GM18873 (cell line): ENCODE results near the gene THEM4.
"Not testable (repeated sequence)": the region's sequence is repeated elsewhere in the genome, so short reads cannot be mapped to it uniquely, and the experiment has no call there.

Experiments used
- ATAC-seq: cut with Tn5 transposase; IDR thresholded peaks from one replicate; pipeline ENCODE4 v1.9.1; 2021; ENCODE audit warnings: mild to moderate bottlenecking, moderate library complexity, moderate number of reproducible peaks; ENCODE audit not compliant: unreplicated experiment, low FRiP score

Gene THEM4

GRCh38 chr1:151867321-151867720 is 42.0 kb downstream of the THEM4 start:
- ATAC-seq = no peak

GRCh38 chr1:151864411-151864810 is 44.9 kb downstream of the THEM4 start:
- no peak for ATAC-seq

DNA sequence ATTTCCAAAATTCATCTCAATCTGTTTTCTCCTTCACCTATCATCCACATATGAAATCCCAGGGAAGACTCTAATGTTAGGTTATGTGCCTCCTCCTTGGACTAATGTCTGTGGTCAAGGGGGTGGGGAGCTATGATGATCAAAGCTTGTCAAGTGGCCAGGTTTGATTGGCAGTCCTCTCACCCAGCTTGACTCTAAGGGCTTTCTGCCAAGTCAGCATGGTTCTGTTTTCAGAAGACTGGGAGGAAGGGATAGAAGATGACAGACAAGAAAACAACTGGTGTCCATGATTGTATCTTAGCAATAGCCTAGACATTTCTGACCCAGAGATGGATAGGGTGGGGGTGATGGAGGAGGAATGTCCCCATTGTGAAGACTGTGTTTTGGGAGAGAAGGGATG is 46.7 kb downstream of the THEM4 start:
- ATAC-seq = no peak

DNA sequence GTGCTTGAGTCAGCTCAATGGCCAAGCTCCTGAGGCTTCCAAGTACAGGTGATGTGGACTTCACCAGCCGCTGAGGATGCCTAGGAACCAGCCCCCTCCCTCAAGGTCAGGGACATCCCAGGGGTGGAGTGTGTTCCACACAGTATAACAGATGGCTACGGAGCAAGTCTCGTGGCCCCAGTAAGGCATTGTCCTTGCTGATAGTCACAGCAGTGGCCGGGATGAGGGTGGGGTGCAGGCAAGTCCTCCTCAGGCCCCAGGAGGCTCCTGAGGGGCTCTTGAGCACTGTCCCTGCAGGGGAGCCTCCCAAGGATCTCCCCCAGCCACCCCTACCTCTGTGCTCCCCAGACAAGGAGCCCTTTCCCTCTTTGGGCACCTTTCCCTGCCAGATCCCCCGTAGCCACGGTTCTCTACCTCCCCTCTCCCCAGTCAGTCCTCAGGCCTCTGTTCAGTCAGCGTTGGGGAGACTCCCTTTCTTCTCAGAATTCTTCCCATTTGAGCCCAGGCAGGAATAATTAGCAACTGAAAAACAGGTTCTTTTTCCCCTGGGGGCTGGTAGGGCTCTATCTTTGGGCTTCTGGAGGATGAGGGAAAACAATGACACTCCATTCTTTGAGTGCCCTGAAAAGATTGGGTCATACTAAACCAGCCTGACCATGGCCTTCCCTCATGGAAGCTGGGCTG is 48.7 kb downstream of the THEM4 start:
- ATAC-seq = no peak

- ATAC-seq = no peak
Observed at GRCh38 chr1:151859891-151860293, 49.4 kb downstream of the THEM4 start.

DNA sequence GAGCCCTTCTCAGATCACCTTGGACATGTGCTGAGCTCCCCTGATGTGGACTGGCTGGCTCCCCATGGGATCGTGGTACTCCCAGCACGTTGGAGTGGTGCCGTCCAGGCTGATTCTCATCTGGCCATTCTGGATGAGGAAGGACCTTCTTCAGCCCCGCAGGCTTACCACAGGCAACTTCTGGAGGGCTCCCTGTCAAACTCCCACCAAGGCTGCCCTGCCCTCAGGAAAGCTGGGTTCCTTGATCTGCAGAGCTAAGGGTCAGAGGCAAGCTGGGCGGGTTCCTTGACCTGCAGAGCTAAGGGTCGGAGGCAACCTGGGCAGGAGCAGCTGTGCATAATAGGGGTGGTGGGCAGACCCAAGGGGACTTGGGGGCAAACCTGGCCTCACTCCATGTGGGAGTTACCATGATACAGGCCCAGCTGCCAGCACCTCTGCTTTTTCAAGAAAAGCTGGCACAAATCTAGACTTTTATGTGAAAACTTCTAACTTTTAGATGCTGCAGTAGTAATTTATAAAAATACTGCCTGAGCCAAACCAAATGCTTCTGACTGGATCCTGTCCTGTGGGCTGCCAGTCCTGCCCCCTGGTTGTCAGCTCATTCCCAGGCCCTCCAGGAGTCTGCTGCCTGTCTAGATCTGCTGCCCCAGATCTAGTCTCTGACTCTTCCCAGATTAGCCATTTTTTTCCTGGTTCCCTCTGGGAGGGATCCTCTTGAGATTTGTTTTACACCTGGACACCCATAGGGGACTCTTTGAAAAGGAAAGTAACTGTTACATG is 50.2 kb downstream of the THEM4 start:
- no peak for ATAC-seq

GRCh38 chr1:151858030-151858746 is 51.1 kb downstream of the THEM4 start:
- ATAC-seq = no peak

DNA sequence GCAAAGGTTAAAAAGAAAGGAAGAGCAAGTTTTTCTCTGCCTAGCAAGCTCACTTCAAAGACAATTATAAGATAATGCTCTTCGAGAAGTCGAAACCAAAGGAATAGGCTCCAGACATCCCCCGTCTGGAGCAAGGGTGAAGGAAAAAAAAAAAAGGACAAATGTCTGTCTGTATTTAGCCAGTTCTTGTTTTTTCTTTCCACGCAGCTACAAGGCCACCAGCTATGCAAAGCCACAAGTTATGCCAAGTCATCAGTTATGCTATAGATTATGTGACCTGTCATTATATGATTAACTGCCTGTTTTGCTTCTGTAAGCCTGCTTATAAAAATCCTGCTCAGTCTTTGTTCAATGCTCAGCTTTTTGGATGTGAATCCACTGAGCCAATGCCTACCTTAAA is 53.4 kb downstream of the THEM4 start:
- no peak for ATAC-seq

DNA sequence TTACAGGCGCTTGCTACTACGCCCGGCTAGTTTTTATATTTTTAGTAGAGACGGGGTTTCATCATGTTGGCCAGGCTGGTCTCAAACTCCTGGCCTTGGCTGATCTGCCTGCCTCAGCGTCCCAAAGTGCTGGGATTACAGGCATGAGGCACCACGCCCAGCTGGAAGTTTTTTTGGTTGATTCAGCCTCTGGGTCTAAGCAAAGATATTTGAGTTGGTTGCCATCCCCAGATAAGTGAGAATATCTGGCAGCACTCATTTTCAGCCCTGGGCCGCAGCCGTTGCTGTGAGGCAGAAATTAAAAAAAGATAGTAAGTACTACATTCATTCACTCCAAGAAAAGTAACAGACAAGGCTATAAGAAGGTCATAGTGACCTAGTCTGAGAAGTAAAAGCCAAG is 53.8 kb downstream of the THEM4 start:
- not testable (repeated sequence) for ATAC-seq

DNA sequence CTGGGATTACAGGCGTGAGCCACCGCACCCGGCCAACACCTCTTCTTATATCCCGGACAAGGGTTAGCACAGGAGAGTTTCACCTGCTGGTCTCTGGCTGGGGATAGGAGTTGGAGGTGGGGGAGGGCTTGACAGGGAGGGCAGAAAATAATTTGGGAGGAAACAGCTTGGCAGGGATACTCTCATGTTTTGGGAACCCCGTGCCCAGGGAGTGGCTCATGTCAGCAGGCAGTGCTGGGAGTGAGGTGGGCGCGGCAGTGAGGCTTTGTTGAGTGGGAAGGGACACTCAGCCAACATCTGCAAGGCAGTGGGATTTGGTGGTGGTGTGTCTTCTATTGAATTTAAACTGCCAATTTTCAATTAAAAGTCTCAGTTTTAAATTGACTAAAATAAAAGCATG is 54.7 kb downstream of the THEM4 start:
- ATAC-seq = no peak

GRCh38 chr1:151853411-151853943 is 55.8 kb downstream of the THEM4 start, which contains the start of gene THEM5:
THEM5 (minus strand) TSS chr1:151853712; CDS start chr1:151853565, 147 bp downstream.
- no peak for ATAC-seq

- ATAC-seq = no peak
Observed at GRCh38 chr1:151852733-151853132, 56.6 kb downstream of the THEM4 start.

- ATAC-seq = no peak
Observed at GRCh38 chr1:151851886-151852285, 57.4 kb downstream of the THEM4 start.

DNA sequence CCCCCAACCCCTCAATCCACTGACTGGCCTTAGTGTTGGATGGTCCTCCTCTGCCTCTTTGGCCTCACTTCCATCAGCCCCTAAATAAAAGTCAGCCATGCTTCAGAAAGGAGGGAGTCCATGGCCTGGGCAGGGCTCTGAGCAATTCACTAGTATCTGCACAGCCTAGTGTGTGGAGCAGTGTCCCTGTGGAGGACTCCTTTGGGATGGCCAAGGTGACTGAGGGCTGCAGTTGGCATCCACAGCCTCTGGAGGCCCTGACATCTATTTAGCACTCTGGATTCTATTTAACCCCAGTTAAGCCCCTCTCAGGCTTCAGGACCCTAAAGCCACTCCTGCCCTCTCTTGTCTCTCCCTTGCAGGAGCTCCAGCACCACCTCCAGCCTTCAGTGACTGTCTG is 59.4 kb downstream of the THEM4 start:
- ATAC-seq = no peak

GRCh38 chr1:151849126-151849525 is 60.2 kb downstream of the THEM4 start:
- ATAC-seq = no peak

GRCh38 chr1:151847867-151848596 is 61.3 kb downstream of the THEM4 start:
- ATAC-seq = no peak

GRCh38 chr1:151846686-151847237 is 62.5 kb downstream of the THEM4 start:
- ATAC-seq = no peak

DNA sequence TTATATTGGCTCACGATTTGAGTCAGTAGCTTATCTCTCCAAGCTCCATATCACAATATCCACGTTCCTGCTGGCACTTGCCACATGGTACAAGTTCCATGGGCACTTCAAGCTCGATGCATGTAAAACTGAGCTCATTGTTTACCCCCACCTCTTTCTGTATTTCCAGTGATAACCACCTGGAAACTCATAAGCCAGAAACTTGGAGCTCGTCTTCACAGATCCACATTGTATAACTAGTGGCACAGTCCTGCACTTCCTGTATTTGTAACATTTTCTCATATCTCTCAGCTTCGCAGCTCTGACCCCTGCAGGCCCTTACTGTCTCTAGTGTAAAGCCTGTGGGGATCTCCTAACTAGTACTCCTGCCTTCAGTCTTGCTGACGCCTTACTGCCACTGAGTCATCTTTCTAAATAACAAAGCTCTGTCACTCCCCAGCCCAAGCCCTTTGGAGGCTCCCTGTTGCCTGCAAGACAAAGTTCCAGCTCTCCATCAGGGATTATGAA is 63.2 kb downstream of the THEM4 start:
- no peak for ATAC-seq

GRCh38 chr1:151843398-151843797 is 65.9 kb downstream of the THEM4 start:
- no peak for ATAC-seq

GRCh38 chr1:151841141-151841540 is 68.2 kb downstream of the THEM4 start:
- ATAC-seq = no peak
